Measurements from ENCODE around the gene OR13J1.
"Not testable (repeated sequence)": the region's sequence is repeated elsewhere in the genome, so short reads cannot be mapped to it uniquely, and the experiment has no call there.

Gene OR13J1

DNA sequence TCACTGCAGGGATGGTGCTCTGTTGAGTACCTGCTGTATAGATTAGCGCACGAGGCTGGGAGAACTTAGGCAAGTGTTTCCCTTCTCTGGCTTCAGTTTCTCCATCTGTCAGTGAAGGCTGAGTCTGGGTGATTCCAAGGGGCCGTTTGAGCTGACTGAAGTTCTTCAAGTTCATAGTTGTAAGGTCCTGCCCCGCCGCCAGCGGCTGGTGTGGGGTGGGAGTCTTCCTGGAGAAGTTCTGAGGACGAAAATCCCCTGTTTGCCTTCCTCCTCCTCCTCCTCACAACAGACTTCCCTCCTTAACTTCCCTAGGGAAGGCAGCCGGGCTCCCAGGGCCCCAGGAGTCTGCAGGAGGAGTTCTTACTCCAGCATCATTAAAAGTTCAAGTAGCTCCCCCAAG lies 34.1 kb upstream of the OR13J1 start:
- no peak for DNase-seq (ENCODE audit: low read depth in 2 of 2)

DNA sequence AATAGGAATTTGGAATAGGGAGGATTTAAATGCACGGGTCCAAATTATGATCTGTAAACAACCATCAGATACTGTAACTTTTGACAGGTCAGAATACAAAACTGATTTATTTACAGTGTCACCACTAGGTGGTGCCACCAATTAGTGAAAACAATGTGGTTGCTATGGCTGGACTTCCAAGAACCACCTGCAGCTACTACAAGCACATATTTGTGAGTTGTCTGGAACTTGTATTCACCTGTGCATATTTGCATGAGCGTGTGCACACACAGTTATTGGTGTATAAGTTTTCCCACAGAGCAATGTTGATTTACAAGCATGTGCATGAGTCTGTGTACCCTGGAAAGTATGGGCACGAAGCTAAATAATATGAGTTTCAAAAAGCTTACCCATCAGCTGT lies 32.8 kb upstream of the OR13J1 start:
- no peak for DNase-seq (ENCODE audit: low read depth in 2 of 2)

DNA sequence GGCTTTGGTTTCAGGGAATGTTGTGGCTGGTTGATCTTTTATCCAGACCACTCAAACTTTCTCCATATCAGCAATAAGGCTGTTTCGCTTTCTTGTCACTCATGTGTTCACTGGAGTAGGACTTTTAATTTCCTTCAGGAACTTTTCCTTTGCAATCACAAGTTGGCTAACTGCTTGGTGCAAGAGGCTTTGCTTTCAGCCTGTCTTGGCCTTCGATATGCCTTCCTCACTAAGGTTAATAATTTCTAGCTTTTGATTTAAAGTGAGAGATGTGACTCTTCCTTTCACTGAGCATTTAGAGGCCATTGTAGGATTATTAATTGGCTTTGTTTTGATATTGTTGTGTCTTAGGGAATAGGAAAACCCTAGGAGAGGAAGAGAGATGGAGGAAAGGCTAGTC lies 28.8 kb upstream of the OR13J1 start:
- no peak for DNase-seq (ENCODE audit: low read depth in 2 of 2)

GRCh38 chr9:35898337-35898736 lies 28.1 kb upstream of the OR13J1 start:
- no peak for DNase-seq (ENCODE audit: low read depth in 2 of 2)

GRCh38 chr9:35897376-35898099 lies 27.3 kb upstream of the OR13J1 start:
- DNase-seq (ENCODE audit: low read depth in 2 of 2): not testable (repeated sequence)

GRCh38 chr9:35896570-35896969 lies 26.4 kb upstream of the OR13J1 start:
- DNase-seq (ENCODE audit: low read depth in 2 of 2): no peak

- DNase-seq (ENCODE audit: low read depth in 2 of 2): no peak
These were observed 21.9 kb upstream of the OR13J1 start for GRCh38 chr9:35892051-35892450.

- no peak for DNase-seq (ENCODE audit: low read depth in 2 of 2)
These were observed 21.4 kb upstream of the OR13J1 start for GRCh38 chr9:35891646-35892045.

GRCh38 chr9:35884908-35885307 lies 14.7 kb upstream of the OR13J1 start:
- not testable (repeated sequence) for DNase-seq (ENCODE audit: low read depth in 2 of 2)

GRCh38 chr9:35882996-35883395 lies 12.8 kb upstream of the OR13J1 start:
- DNase-seq (ENCODE audit: low read depth in 2 of 2): no peak

DNA sequence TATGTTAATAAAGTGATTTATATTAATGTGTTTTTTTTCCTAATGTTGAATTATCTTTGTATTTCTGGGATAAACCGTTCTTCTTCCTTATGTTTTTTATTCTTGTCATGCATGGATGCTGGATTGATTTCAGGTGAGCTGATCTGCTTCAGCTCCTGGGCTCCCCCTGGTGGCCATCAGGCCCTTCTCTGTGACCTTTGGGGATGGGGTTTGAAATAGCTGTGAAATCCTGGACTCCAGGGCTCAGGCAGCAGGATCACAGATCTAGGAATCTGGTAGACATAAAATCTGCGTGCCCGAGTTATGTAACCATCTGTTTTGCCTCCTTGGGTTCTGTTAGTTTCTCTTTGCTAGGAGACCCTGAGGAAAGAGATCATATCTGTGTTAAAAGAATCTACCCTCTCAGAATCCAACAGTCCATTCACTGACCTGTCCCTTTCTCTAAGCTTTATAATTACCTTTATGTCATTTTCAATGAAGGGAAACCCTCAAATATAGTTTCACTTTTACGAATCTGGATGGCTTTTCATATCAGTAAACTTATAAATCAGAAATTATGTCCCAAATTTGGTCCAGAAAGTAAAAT lies 12.2 kb upstream of the OR13J1 start:
- DNase-seq (ENCODE audit: low read depth in 2 of 2): peak; percentile 47 to 80

DNA sequence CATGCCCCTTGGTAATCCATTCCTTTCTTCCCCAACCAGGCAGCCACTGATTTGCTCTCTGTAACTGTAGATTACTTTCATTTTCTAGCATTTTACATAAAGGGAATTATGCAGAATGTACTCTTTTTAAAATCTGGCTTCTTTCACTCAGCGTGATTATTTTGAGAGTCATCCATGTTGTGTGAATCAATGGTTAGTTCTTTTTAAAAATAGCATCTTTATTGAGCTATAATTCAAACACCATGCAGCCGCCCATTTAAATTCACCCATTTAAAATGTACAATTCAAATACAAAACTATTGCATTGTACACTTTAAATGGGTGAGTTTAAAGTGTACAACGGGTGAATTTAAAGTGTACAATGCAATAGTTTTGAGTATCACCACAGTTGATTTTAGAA lies 2.3 kb upstream of the OR13J1 start:
- no peak for DNase-seq (ENCODE audit: low read depth in 2 of 2)

DNA sequence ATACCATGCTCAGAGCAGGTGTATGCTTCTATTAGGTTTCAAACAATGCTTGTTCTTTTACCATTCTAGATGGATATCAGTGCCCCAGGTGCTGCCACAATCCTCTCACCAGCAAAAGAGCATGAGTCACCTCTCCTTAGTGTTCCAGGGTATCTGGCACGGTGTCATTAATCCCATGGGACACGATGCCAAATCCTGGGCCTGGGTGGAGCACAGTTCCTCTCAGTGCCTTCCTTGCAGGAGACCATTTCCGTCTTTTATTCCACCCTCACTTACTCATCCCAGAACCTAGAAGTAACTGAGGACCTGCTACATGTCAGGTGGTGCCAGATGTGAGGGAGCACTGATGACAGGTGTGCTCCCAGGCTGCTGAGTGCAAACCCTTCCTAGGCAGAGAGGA lies 1.3 kb upstream of the OR13J1 start:
- no peak for DNase-seq (ENCODE audit: low read depth in 2 of 2)

DNA sequence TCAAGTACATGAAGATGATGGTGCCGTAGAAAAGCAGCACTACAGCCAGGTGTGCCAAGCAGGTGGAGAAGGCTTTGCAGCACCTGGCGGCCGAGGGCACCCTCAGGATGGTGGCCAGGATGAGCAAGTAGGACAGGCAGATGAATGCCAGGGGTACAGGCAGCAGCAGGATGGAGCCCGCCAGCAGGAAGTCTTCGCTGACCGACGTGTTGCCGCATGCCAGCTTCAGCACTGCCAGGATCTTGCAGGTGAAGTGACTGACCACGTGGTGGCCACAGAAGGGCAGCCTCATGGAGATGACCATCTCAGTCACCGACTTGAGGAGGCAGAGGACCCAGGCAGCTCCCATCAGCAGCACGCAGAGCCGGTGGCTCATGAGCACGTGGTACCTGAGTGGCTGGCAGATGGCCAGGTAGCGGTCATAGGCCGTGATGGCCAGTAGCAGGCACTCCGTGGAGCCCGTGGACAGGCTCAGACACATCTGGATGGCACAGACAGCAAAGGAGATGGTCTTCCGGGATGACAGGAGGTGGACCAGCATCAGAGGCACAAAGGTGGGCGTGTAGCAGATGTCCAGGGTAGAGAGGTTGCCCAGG lies 482 bp downstream of the OR13J1 start:
- DNase-seq (ENCODE audit: low read depth in 2 of 2): no peak

GRCh38 chr9:35868933-35869332 lies 1.3 kb downstream of the OR13J1 start:
- no peak for DNase-seq (ENCODE audit: low read depth in 2 of 2)

DNA sequence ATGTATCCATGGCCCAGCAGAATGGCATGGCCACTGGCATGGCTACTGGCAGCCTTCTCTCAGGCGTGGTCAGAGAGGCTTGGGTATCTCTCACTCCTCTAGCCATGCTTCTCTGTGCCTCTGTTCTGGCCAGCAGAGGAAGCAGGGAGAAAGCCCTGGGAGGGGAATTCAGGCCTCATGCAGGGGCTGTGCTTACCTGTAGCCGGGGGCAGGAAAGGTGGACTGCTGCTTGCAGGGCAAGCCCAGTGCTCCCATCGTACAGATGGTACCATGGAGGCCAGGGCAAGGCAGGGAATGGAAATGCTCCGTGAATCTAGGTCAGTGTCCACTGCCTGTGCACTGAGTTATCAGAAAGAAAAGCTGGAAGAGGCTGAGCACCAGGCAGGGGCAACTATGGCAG lies 2.7 kb downstream of the OR13J1 start:
- DNase-seq (ENCODE audit: low read depth in 2 of 2): no peak

DNA sequence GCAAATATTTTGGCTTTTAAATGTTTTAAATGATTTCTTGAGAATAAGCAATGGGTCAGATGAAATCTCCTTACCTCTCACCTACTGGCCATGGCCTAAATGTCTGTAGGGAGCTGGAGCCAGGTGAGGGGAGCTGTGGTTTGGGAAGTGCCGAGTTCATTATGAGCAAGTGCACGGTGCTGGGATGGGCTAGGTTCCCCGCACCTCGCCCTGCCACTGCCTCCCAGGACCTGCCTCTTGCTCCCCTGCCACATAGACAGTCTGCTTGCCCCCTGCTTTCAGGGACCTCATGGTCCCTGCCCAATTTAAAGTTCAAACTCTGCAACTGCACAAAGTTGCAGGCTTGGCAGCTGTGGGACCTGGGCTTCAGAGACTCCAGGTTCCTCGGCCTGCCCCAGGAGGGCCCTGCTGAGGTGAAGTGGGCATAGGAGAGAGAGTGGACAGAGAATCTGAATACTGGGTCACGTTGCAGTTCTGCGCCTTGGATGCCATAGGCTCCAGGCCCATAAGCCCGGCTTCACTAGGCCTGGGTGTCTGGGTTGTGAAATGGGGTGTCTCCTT lies 5.4 kb downstream of the OR13J1 start:
- no peak for DNase-seq (ENCODE audit: low read depth in 2 of 2)

DNA sequence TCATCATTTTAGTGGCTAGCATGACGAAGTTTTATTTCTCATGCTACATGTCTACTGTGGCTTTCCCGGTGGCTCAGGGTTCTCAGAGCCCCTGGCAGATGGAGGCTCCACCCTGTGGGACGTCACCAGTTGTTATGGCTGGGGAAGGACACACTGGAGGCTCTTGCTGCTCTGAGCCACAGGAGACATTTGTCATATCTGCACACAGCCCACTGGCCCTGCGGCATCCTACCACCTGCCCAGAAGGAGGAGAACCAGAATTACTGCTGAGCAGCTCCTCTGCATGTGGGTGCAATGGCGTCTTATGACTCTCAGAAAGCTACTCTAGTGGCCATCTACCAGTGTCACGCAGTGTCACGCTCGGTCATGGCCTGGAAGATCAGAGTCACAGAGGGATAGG lies 6.6 kb downstream of the OR13J1 start:
- DNase-seq (ENCODE audit: low read depth in 2 of 2): no peak

DNA sequence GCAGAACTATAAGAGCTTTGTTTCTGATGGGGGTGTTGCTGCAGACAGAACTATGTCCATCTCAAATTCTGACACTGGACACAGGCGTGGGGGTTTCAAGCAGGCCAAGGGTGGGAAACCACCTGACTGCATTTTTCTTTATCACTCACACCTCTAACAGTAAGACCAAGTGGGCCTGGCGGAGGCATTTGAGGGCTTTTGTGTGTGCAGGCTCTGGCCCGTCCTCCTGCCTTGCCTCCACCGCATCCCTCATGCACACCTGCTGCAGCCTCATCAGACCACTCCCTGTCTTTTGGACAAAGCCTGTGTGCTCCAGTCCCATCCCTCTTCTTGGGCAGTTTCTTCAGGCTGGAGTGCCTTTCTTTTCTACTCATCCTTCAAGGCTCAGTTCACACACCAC lies 7.9 kb downstream of the OR13J1 start:
- DNase-seq (ENCODE audit: low read depth in 2 of 2): no peak

GRCh38 chr9:35861161-35861897 lies 8.9 kb downstream of the OR13J1 start:
- no peak for DNase-seq (ENCODE audit: low read depth in 2 of 2)

DNA sequence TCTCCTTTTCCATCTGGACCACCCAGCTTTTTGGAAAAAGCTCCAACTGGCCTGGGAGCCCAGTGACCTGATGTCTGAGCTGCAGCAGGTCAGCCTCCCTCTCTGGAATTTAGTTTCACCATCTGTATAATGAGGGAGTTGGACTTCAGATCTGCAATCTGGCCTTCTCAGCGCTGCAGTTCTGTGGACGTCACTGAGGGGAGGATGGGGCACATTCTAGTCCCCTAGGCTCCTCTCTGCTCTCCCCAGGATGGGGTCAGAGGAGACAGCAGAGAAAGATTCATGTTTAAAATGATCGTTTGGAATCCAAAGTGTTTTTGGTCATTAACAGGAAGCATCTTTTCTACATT lies 10.2 kb downstream of the OR13J1 start:
- DNase-seq (ENCODE audit: low read depth in 2 of 2): no peak

- no peak for DNase-seq (ENCODE audit: low read depth in 2 of 2)
These were observed 10.8 kb downstream of the OR13J1 start for GRCh38 chr9:35859310-35859989.

All from stimulated activated CD4-positive, alpha-beta T cell treated with anti-CD3 and anti-CD28 coated beads, Interleukin-12 subunit alpha, Interleukin-12 subunit beta, amount 100 ng/mL, for 24 hours (primary cell).